Erythroblast (primary cell): ENCODE data around the gene AIP.
"Not testable (repeated sequence)": the region's sequence is repeated elsewhere in the genome, so short reads cannot be mapped to it uniquely, and the experiment has no call there.

Experiments
- GATA1 ChIP-seq: IDR thresholded peaks from 2 replicates; pipeline ENCODE4 v1.6.1; 2011; ENCODE audit warnings: low read depth, mild to moderate bottlenecking, control low read depth, low read length, moderate library complexity
- POLR2A ChIP-seq: IDR thresholded peaks from 2 replicates; pipeline ENCODE4 v1.6.1; 2011; ENCODE audit warnings: mild to moderate bottlenecking, low read length

DNA sequence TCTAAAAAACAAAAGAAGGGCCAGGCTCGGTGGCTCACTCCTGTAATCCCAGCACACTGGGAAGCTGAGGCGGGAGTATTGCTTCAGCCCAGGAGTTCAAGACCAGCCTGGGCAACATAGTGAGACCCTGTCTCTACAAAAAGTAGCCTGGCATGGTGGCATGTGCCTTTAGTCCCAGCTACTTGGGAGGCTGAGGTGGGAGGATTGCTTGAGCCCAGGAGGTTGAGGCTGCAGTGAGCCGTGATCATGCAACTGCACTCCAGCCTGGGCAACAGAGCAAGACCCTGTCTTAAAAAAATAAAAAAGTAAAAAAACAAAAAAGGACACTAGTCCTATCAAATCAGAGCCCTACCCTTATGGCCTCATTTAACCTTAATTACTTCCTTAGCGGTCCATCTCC is 28.7 kb downstream of the AIP start:
- TF ChIP-seq POLR2A, GATA1: not testable (repeated sequence)
